HepG2 (cell line): ENCODE data around the gene NELL1. TPM values are rescaled to one million over a fixed set of nuclear protein-coding genes. Genes with fewer than 3 reads are reported as not detected.

Source experiments
- ATAC-seq: fragments of 200-7000 bp; cut with Tn5 transposase; 3 replicates; pipeline ENCODE4 v1.9.1; 2020; ENCODE audit warnings: mild to moderate bottlenecking, moderate library complexity
- BruUV-seq: library from RNA; stranded (reverse); fragments of 400-500 nt; replicated peaks from 2 replicates; lab custom pipeline; 2021; lab: Mats Ljungman, UMichigan
- CTCF ChIA-PET: fragments of 300-600 bp; formaldehyde crosslinking; extraction: SDS; loops from one replicate; lab custom pipeline; 2021; ENCODE audit warnings: low total read pairs, inconsistent platforms, low intra/inter-chr PET ratio; lab: Yijun Ruan, JAX
- POLR2A ChIA-PET: fragments of 350-600 bp; sonication (Branson Sonifier 250); formaldehyde crosslinking; loops from one replicate; lab custom pipeline; 2020; ENCODE audit warnings: antibody characterized with exemption, inconsistent platforms; lab: Yijun Ruan, JAX
- DNase-seq: peaks from one replicate; pipeline ENCODE4 v3.0.0-alpha.2; 2015; ENCODE audit warnings: low spot score
- FAIRE-seq: peaks from 3 replicates; lab custom pipeline; 2011; peaks lifted over from hg19 to GRCh38; lab: Jason Lieb, UNC
- H2AFZ ChIP-seq: one replicate; pipeline ENCODE4 v1.6.1; 2011; ENCODE audit warnings: low read length, inconsistent platforms
- H3K27ac ChIP-seq: fragments of 300-600 bp; 3 replicates; pipeline ENCODE4 v1.8.0; 2011; ENCODE audit warnings: mixed run types, mild to moderate bottlenecking, mixed read lengths, low read length, inconsistent platforms; ENCODE audit not compliant: insufficient read depth; ENCODE audit errors: extremely low read length
- H3K27me3 ChIP-seq, 2 experiments: fragments of 200-600 bp in 1 of 2; 2 replicates in 1 of 2; 3 replicates in 1 of 2; pipeline versions ENCODE4 v1.6.0 to v1.8.0; 2011; ENCODE audit warnings: low read length in 2 of 2, mild to moderate bottlenecking in 2 of 2, moderate library complexity in 2 of 2, inconsistent platforms in 1 of 2; ENCODE audit not compliant: insufficient read depth in 2 of 2, control insufficient read depth in 1 of 2
- H3K36me3 ChIP-seq, 2 experiments: fragments of 200-600 bp in 1 of 2; replicated peaks in 1 of 2; 2 replicates in 1 of 2; 3 replicates in 1 of 2; pipeline versions ENCODE4 v1.5.1 to v1.8.0; 2011; ENCODE audit warnings: low read length in 2 of 2, inconsistent platforms in 1 of 2; ENCODE audit not compliant: insufficient read depth in 2 of 2, control insufficient read depth in 1 of 2
- H3K4me1 ChIP-seq: 2 replicates; pipeline ENCODE4 v1.5.1; 2012; ENCODE audit warnings: low read length, inconsistent platforms; ENCODE audit not compliant: insufficient read depth
- H3K4me2 ChIP-seq: 2 replicates; pipeline ENCODE4 v1.6.0; 2011; ENCODE audit warnings: low read depth, low read length, inconsistent platforms
- H3K4me3 ChIP-seq, 3 experiments: fragments of 200-600 bp in 1 of 3; sonication (generic), shearing (Covaris generic) in 1 of 3; replicated peaks in 1 of 3; 2 replicates each; pipeline ENCODE4 v1.5.1; 2011 to 2016; ENCODE audit warnings: low read length in 3 of 3, inconsistent platforms in 2 of 3, low read depth in 2 of 3, mild to moderate bottlenecking in 2 of 3, control low read depth in 1 of 3, mixed read lengths in 1 of 3; ENCODE audit not compliant: insufficient read depth in 1 of 3
- H3K79me2 ChIP-seq: one replicate; pipeline ENCODE4 v1.6.1; 2011; ENCODE audit warnings: low read length, inconsistent platforms; ENCODE audit not compliant: insufficient read depth
- H3K9ac ChIP-seq: 2 replicates; pipeline ENCODE4 v1.6.0; 2011; ENCODE audit warnings: mild to moderate bottlenecking, low read depth, low read length, inconsistent platforms; ENCODE audit not compliant: insufficient read depth
- H3K9me3 ChIP-seq: 2 replicates; pipeline ENCODE4 v1.5.1; 2012; ENCODE audit warnings: mild to moderate bottlenecking, low read length
- H4K20me1 ChIP-seq: 2 replicates; pipeline ENCODE4 v1.6.0; 2011; ENCODE audit warnings: inconsistent platforms, mild to moderate bottlenecking, low read length, moderate library complexity; ENCODE audit not compliant: insufficient read depth
- BCL3 ChIP-seq: sonication (generic); formaldehyde crosslinking; IDR thresholded peaks from 2 replicates; pipeline ENCODE4 v1.5.1; 2020; ENCODE audit warnings: mild to moderate bottlenecking, missing genetic modification reagents, moderate library complexity
- SIN3A ChIP-seq: IDR thresholded peaks from 2 replicates; pipeline ENCODE4 v1.6.1; 2011; ENCODE audit warnings: low read depth, mild to moderate bottlenecking, control low read depth, low read length, borderline replicate concordance
- ZNF276 ChIP-seq: sonication (generic); formaldehyde crosslinking; IDR thresholded peaks from 2 replicates; pipeline ENCODE4 v1.4.0; 2020; ENCODE audit warnings: mild to moderate bottlenecking, low read depth, missing genetic modification reagents
- ZNF280B ChIP-seq: sonication (generic); formaldehyde crosslinking; IDR thresholded peaks from 2 replicates; pipeline ENCODE4 v1.5.0; 2020; ENCODE audit warnings: missing genetic modification reagents, mild to moderate bottlenecking, borderline replicate concordance
- ZNF280D ChIP-seq: sonication (generic); formaldehyde crosslinking; IDR thresholded peaks from 2 replicates; pipeline ENCODE4 v1.5.1; 2020; ENCODE audit warnings: mild to moderate bottlenecking, missing genetic modification reagents
- ZNF687 ChIP-seq: sonication (generic); formaldehyde crosslinking; IDR thresholded peaks from 2 replicates; pipeline ENCODE4 v1.5.1; 2020; ENCODE audit warnings: mild to moderate bottlenecking, missing genetic modification reagents, moderate library complexity
- WGBS: methylation state at CpG from one replicate; pipeline ENCODE4 v1.1.6; 2017; ENCODE audit warnings: low lambda C conversion rate; 5-methylcytosine and 5-hydroxymethylcytosine counted together
- in situ Hi-C: cut with HindIII; loops from 2 replicates; pipeline ENCODE4 v1.10.0; 2017; ENCODE audit warnings: low pct_unique_long_range_greater_than_20kb; ENCODE audit not compliant: extremely low pct_ligation_motif_present
- intact Hi-C: fragments of 100-400 bp; cut with micrococcal nuclease; formaldehyde crosslinking; loops from one replicate; pipeline ENCODE4 v1.10.0; 2022; ENCODE audit not compliant: unreplicated experiment
- polyA plus RNA-seq, 8 experiments: library from polyadenylated mRNA; depleted of rRNA in 3 of 8; stranded (reverse) in 7 of 8; unstranded in 1 of 8; fragments of >200 nt; fragmentation: Illumina TruSeq in 4 of 8; extraction: Trizol in 4 of 8; gene quantifications; 2 replicates each; pipeline versions ENCODE4 v1.2.1 to v1.2.3, GENCODE V29; 2011 to 2016; ENCODE audit warnings: low read depth in 4 of 8, missing spikeins in 1 of 8, mixed read lengths in 1 of 8; ENCODE audit not compliant: insufficient read depth in 1 of 8
- total RNA-seq, 5 experiments: library from RNA; depleted of rRNA; stranded (reverse); fragments of >200 nt; fragmentation: Illumina TruSeq; extraction: Trizol; gene quantifications; 2 replicates each; pipeline ENCODE4 v1.2.3, GENCODE V29; 2016; ENCODE audit warnings: low read depth in 1 of 5

The NELL1 gene
- total and polyA plus RNA-seq, 2 of the 13 experiments (the other 11 are each of a cell fraction or from before 2014, with no cell fraction given) = not detected

GRCh38 chr11:21088930-21089329 is 419.5 kb downstream of the NELL1 start (continued):
- no peak for TF ChIP-seq BCL3 (CRISPR knock-in tag)
- TF ChIP-seq SIN3A = no peak

GRCh38 chr11:21104641-21105040 is 435.3 kb downstream of the NELL1 start:
- Histone ChIP-seq H3K9me3 (no peaks in the 10 kb centered on the region), H3K9ac (no peak overlapping the region), H3K4me1 (no peaks in the 10 kb centered on the region), H3K4me3 (no peak overlapping the region), H3K27me3 (no peaks in the 10 kb centered on the region), H3K27ac (no peak overlapping the region), H3K79me2 (no peaks in the 10 kb centered on the region), H3K4me2 (no peak overlapping the region), H2AFZ (no peak overlapping the region), H4K20me1 (no peaks in the 10 kb centered on the region), H3K36me3 (no peaks in the 10 kb centered on the region)
- 3% methylated on average over 2 of the region's 2 CpGs for WGBS
- FAIRE-seq (no peak), ATAC-seq (no peak), DNase-seq (no peak)
- in situ Hi-C loops = no loop called here
- CTCF ChIA-PET = no interaction called here
- BruUV-seq = no TSS peak
- intact Hi-C loops = no loop called here
- POLR2A ChIA-PET = no interaction called here
- TF ChIP-seq ZNF687 (no peak), ZNF280D (CRISPR knock-in tag) (no peak), ZNF280B (no peak), ZNF276 (CRISPR knock-in tag) (no peak)
